A549 (cell line): Measurements from ENCODE around the gene SEMA5B. TPM values are rescaled to one million over a fixed set of nuclear protein-coding genes. Genes with fewer than 3 reads are reported as not detected.

Experiments
- ATAC-seq, 2 experiments: fragments of 200-7000 bp in 1 of 2; fragments of >200 bp in 1 of 2; cut with Nextera tagmentation in 1 of 2; cut with Tn5 transposase in 1 of 2; 3 replicates each; pipeline versions ENCODE4 v1.8.0 to v1.9.1; 2018 to 2020; ENCODE audit warnings: mild to moderate bottlenecking in 1 of 2, moderate library complexity in 1 of 2
- CTCF ChIA-PET: fragments of 300-600 bp; sonication (Branson Sonifier 250); formaldehyde crosslinking; extraction: SDS; loops from one replicate; lab custom pipeline; 2021; ENCODE audit warnings: antibody characterized with exemption, inconsistent platforms; lab: Yijun Ruan, JAX
- POLR2A ChIA-PET: fragments of 350-600 bp; formaldehyde crosslinking; extraction: SDS; loops from one replicate; lab custom pipeline; 2021; ENCODE audit warnings: antibody characterized with exemption, inconsistent platforms; lab: Yijun Ruan, JAX
- DNase-seq, 2 experiments: peaks; one replicate each; pipeline versions ENCODE4 v3.0.0 to v3.0.0-alpha.2; 2011 to 2016; ENCODE audit warnings: low read depth in 1 of 2, low spot score in 1 of 2
- FAIRE-seq: peaks from 2 replicates; lab custom pipeline; 2011; peaks lifted over from hg19 to GRCh38; lab: Jason Lieb, UNC
- H3K27ac ChIP-seq, 2 experiments: fragments of >200 bp; sonication (Bioruptor Twin); formaldehyde crosslinking; 3 replicates each; pipeline ENCODE4 v1.5.1; 2016 to 2017
- H3K4me1 ChIP-seq: fragments of >200 bp; sonication (Bioruptor Twin); formaldehyde crosslinking; 3 replicates; pipeline ENCODE4 v1.6.1; 2016
- H3K4me2 ChIP-seq: fragments of >200 bp; sonication (Bioruptor Twin); formaldehyde crosslinking; 3 replicates; pipeline ENCODE4 v1.6.1; 2016
- H3K4me3 ChIP-seq: fragments of >200 bp; sonication (Bioruptor Twin); formaldehyde crosslinking; 3 replicates; pipeline ENCODE4 v1.5.1; 2016
- H3K9me3 ChIP-seq: fragments of >200 bp; sonication (Bioruptor Twin); formaldehyde crosslinking; 3 replicates; pipeline ENCODE4 v1.6.1; 2016
- BHLHE40 ChIP-seq: IDR thresholded peaks from 2 replicates; pipeline ENCODE4 v1.6.1; 2012; ENCODE audit warnings: low read depth, low read length, inconsistent platforms
- CBX2 ChIP-seq: fragments of 200-600 bp; sonication (generic); IDR thresholded peaks from 2 replicates; pipeline ENCODE4 v1.6.1; 2016; ENCODE audit warnings: low read depth, mild to moderate bottlenecking, borderline replicate concordance
- CBX8 ChIP-seq: fragments of 200-600 bp; sonication (generic); IDR thresholded peaks from 2 replicates; pipeline ENCODE4 v1.6.1; 2016
- CEBPB ChIP-seq, 2 experiments: fragments of >200 bp in 1 of 2; sonication (Bioruptor Twin) in 1 of 2; formaldehyde crosslinking in 1 of 2; IDR thresholded peaks; 2 replicates each; pipeline ENCODE4 v1.6.1; 2012 to 2016
- CHD4 ChIP-seq: fragments of 200-600 bp; sonication (generic); IDR thresholded peaks from 2 replicates; pipeline ENCODE4 v1.6.1; 2016; ENCODE audit warnings: antibody characterized with exemption, mild to moderate bottlenecking, borderline replicate concordance
- EHF ChIP-seq: fragments of 250-450 bp; sonication (Bioruptor Pico); IDR thresholded peaks from 2 replicates; pipeline ENCODE4 v1.5.0; 2020; ENCODE audit warnings: mild to moderate bottlenecking
- FOSB ChIP-seq: fragments of 250-450 bp; sonication (Bioruptor Pico); IDR thresholded peaks from 2 replicates; pipeline ENCODE4 v1.5.0; 2020; ENCODE audit warnings: mild to moderate bottlenecking, moderate library complexity
- FOXS1 ChIP-seq: fragments of 250-450 bp; sonication (Bioruptor Pico); IDR thresholded peaks from 2 replicates; pipeline ENCODE4 v1.5.0; 2020; ENCODE audit warnings: mild to moderate bottlenecking, moderate library complexity
- GATA3 ChIP-seq: IDR thresholded peaks from 2 replicates; pipeline ENCODE4 v1.6.1; 2012; ENCODE audit warnings: borderline replicate concordance
- HDAC2 ChIP-seq: fragments of 200-600 bp; sonication (generic); IDR thresholded peaks from 2 replicates; pipeline ENCODE4 v1.6.1; 2016
- HEYL ChIP-seq: fragments of 250-450 bp; sonication (Bioruptor Pico); IDR thresholded peaks from 2 replicates; pipeline ENCODE4 v1.8.0; 2021; ENCODE audit warnings: mild to moderate bottlenecking, moderate library complexity
- HOXB13 ChIP-seq: fragments of 250-450 bp; sonication (Bioruptor Pico); IDR thresholded peaks from 2 replicates; pipeline ENCODE4 v1.5.0; 2020; ENCODE audit warnings: low read depth, mild to moderate bottlenecking, moderate library complexity
- HOXB5 ChIP-seq: fragments of 250-450 bp; sonication (Bioruptor Pico); IDR thresholded peaks from 2 replicates; pipeline ENCODE4 v1.5.0; 2020; ENCODE audit warnings: mild to moderate bottlenecking, moderate library complexity
- KDM1A ChIP-seq: fragments of 200-600 bp; sonication (generic); IDR thresholded peaks from 2 replicates; pipeline ENCODE4 v1.6.1; 2016; ENCODE audit warnings: low read depth, mild to moderate bottlenecking
- MYC ChIP-seq: IDR thresholded peaks from 2 replicates; pipeline ENCODE4 v1.6.1; 2012; ENCODE audit warnings: mild to moderate bottlenecking, inconsistent platforms, low read length, improper control_type of control experiment, borderline replicate concordance
- NFE2L2 ChIP-seq: fragments of 150-350 bp; conservative IDR thresholded peaks from 2 replicates; pipeline ENCODE4 v1.6.1; 2014; ENCODE audit warnings: low read length
- RCOR1 ChIP-seq: fragments of 150-350 bp; IDR thresholded peaks from 2 replicates; pipeline ENCODE4 v1.6.1; 2014; ENCODE audit warnings: antibody characterized with exemption, low read length, low read depth
- RFX5 ChIP-seq: fragments of 450-650 bp; IDR thresholded peaks from 2 replicates; pipeline ENCODE4 v1.7.1; 2014; ENCODE audit warnings: antibody characterized with exemption, mild to moderate bottlenecking, moderate library complexity
- ZFP36 ChIP-seq: fragments of 450-650 bp; IDR thresholded peaks from 2 replicates; pipeline ENCODE4 v1.6.1; 2014; ENCODE audit warnings: borderline replicate concordance; ENCODE audit not compliant: partially characterized antibody
- ZNF302 ChIP-seq: fragments of 250-450 bp; sonication (Bioruptor Pico); IDR thresholded peaks from 2 replicates; pipeline ENCODE4 v1.9.0; 2021; ENCODE audit warnings: inconsistent platforms, mild to moderate bottlenecking, moderate library complexity
- ZSCAN20 ChIP-seq: fragments of 250-450 bp; sonication (Bioruptor Pico); IDR thresholded peaks from 2 replicates; pipeline ENCODE4 v1.8.0; 2022; ENCODE audit warnings: mild to moderate bottlenecking, moderate library complexity
- WGBS: methylation state at CpG from one replicate; pipeline ENCODE4 v1.1.6; 2017; ENCODE audit errors: missing lambda C conversion rate; 5-methylcytosine and 5-hydroxymethylcytosine counted together
- polyA plus RNA-seq, 4 experiments: library from polyadenylated mRNA; depleted of rRNA in 3 of 4; stranded (reverse); fragments of >200 nt; fragmentation: RNase III in 1 of 4; extraction: RNeasy Plus Mini Kit Qiagen cat#74134 plus additional on column Dnase treatment in 1 of 4; gene quantifications; 2 replicates in 3 of 4; 3 replicates in 1 of 4; pipeline ENCODE4 v1.2.3, GENCODE V29; 2011 to 2017
- TF ChIP-seq, protein P1 (sequence below): fragments of 150-350 bp; IDR thresholded peaks from 2 replicates; pipeline ENCODE4 v1.6.1; 2014; ENCODE audit warnings: low read depth, mild to moderate bottlenecking, low read length
- TF ChIP-seq, protein P2 (sequence below): IDR thresholded peaks from 2 replicates; pipeline ENCODE4 v1.6.1; 2012
- TF ChIP-seq, protein P3 (sequence below): fragments of 450-650 bp; IDR thresholded peaks from 2 replicates; pipeline ENCODE4 v1.6.1; 2014; ENCODE audit warnings: antibody characterized with exemption

Gene SEMA5B
- polyA plus RNA-seq, 2 of the 4 experiments (the other 2 are of a cell fraction): 0.03 TPM; not detected in 1

DNA sequence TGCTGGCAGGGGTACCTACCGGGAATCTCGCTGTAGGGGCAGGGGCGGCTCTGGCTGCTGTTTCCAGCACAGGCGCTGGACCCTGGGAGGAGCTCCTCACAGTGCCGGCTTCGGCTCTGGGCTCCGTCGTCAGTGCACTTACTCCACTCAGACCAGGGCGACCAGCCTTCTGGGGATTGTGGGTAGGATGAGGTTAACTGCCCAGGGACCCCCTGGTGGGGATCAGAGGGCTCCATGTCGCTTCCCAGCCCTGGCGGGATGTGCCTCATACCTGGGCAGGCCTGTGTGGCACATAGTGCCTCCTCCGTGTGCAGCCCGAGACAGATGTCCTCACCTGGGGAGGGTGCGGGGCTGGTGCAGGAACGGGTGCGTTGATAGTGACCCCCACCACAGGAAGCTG is 115.7 kb downstream of the SEMA5B start:
- H3K9me3 ChIP-seq: no peaks in the 10 kb centered on the region
- WGBS: 69% methylated on average over 12 of the region's 16 CpGs

DNA sequence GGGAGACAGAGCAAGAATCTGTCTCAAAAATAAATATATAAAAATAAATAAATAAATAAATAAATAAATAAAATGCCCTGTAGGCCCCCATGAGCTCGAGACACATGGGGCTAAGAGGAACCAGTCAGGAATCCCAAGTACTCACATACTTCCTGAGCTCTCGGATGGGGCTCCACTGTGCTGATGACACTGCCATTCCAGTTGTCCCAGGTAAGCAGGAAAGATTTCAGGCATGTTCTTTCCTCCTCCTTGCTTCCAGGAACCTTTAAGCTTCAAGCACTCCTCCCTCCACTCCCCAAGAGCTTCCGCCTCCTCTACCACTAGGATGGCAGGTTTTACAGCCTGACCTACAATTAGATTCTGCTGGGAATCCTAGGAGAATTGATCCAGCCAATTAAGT is 119.3 kb downstream of the SEMA5B start:
- no peak for ATAC-seq
- no peak overlapping the region for H3K27ac ChIP-seq
- CTCF ChIA-PET: interaction anchor here (1.1 kb wide), 1 partner anchor 540 kb away, joined by 4 read pairs; the partner anchor contains the start of gene ADCY5
- no peak overlapping the region for H3K4me3 ChIP-seq
- TF ChIP-seq, protein P1, sequence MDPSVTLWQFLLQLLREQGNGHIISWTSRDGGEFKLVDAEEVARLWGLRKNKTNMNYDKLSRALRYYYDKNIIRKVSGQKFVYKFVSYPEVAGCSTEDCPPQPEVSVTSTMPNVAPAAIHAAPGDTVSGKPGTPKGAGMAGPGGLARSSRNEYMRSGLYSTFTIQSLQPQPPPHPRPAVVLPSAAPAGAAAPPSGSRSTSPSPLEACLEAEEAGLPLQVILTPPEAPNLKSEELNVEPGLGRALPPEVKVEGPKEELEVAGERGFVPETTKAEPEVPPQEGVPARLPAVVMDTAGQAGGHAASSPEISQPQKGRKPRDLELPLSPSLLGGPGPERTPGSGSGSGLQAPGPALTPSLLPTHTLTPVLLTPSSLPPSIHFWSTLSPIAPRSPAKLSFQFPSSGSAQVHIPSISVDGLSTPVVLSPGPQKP: no peak
- no peak for TF ChIP-seq CBX2
- TF ChIP-seq CHD4: no peak
- TF ChIP-seq CBX8: no peak
- no peak for TF ChIP-seq BHLHE40
- no peak for TF ChIP-seq RCOR1
- no peak for TF ChIP-seq HDAC2
- TF ChIP-seq FOXS1 (CRISPR knock-in tag): no peak
- TF ChIP-seq ZFP36: no peak
- TF ChIP-seq CEBPB (IDR thresholded peaks at IDR 0.05): no peak
- no peak for TF ChIP-seq HOXB13 (CRISPR knock-in tag)
- TF ChIP-seq ZNF302 (CRISPR knock-in tag): no peak
- no peak for TF ChIP-seq HEYL
- TF ChIP-seq GATA3: no peak
- TF ChIP-seq, protein P2, sequence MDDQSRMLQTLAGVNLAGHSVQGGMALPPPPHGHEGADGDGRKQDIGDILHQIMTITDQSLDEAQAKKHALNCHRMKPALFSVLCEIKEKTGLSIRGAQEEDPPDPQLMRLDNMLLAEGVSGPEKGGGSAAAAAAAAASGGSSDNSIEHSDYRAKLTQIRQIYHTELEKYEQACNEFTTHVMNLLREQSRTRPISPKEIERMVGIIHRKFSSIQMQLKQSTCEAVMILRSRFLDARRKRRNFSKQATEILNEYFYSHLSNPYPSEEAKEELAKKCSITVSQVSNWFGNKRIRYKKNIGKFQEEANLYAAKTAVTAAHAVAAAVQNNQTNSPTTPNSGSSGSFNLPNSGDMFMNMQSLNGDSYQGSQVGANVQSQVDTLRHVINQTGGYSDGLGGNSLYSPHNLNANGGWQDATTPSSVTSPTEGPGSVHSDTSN: no peak
- no peak for TF ChIP-seq EHF (CRISPR knock-in tag)
- no peak for FAIRE-seq
- 41% methylated on average over 3 of the region's 3 CpGs for WGBS
- H3K9me3 ChIP-seq: peaks cover 10% of the 10 kb centered on the region; the same call in 1 of the 3 replicates
- POLR2A ChIA-PET: no interaction called here
- no peaks in the 10 kb centered on the region for H3K4me1 ChIP-seq
- no peak overlapping the region for H3K4me2 ChIP-seq
- DNase-seq: no peak

More for the DNA sequence above, 115.7 kb downstream of the SEMA5B start:
- no peak for TF ChIP-seq MYC
- TF ChIP-seq FOSB (CRISPR knock-in tag): no peak
- TF ChIP-seq KDM1A: no peak
- no peak for TF ChIP-seq NFE2L2
- no peak for TF ChIP-seq ZSCAN20 (CRISPR knock-in tag)
- TF ChIP-seq, protein P3, sequence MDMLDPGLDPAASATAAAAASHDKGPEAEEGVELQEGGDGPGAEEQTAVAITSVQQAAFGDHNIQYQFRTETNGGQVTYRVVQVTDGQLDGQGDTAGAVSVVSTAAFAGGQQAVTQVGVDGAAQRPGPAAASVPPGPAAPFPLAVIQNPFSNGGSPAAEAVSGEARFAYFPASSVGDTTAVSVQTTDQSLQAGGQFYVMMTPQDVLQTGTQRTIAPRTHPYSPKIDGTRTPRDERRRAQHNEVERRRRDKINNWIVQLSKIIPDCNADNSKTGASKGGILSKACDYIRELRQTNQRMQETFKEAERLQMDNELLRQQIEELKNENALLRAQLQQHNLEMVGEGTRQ: no peak
- no peak for TF ChIP-seq RFX5
- ChIA-PET CTCF (interaction anchor here (1.0 kb wide), 1 partner anchor 116 kb away, joined by 3 read pairs; no protein-coding TSS in a partner anchor), POLR2A (no interaction called here)
- Histone ChIP-seq H3K4me2 (no peak overlapping the region), H3K27ac (no peak overlapping the region), H3K4me1 (no peaks in the 10 kb centered on the region), H3K4me3 (no peak overlapping the region)
- no peak for FAIRE-seq
- DNase-seq: no peak
- no peak for ATAC-seq

DNA sequence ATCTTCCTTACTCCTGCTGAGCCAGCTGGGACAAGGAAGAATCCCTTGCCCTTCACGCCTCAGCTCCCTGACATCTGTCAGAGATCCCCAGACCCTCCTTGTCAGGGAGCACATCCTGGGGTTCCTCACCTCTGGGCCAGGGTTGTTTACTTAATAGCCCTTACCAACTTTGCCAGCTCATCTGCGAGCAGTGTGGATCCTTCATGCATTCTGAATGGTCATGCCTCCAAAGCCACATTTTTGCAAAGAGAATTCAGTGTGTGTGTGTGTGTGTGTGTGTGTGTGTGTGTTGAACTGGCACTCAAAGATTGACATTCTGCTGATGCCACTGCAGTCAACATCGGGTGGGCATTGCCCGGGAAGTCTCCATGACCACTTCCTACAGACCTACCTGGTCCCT is 120.1 kb downstream of the SEMA5B start:
- 69% methylated on average over 4 of the region's 4 CpGs for WGBS

More for the DNA sequence above, 120.1 kb downstream of the SEMA5B start:
- TF ChIP-seq CBX8 (no peak), HOXB5 (CRISPR knock-in tag) (no peak)
- ATAC-seq (no peak), FAIRE-seq (no peak), DNase-seq (no peak)
- Histone ChIP-seq H3K4me1 (peaks cover under 1% of the 10 kb centered on the region; the same call in 1 of the 3 replicates), H3K27ac (no peak overlapping the region), H3K4me3 (no peak overlapping the region), H3K4me2 (no peak overlapping the region), H3K9me3 (peaks cover 10% of the 10 kb centered on the region; the same call in 1 of the 3 replicates)
- ChIA-PET CTCF (interaction anchor here (0.6 to 1.7 kb wide), 2 partner anchors 35 to 44 kb away, joined by 3 to 6 read pairs; no protein-coding TSS in a partner anchor), POLR2A (no interaction called here)
